ENCODE data around the gene ACTL9. TPM values are rescaled to one million over a fixed set of nuclear protein-coding genes. Genes with fewer than 3 reads are reported as not detected.

ACTL9 gene
- total and polyA plus RNA-seq, 2 of the 13 experiments (the other 11 are each of a cell fraction or from before 2014, with no cell fraction given) = not detected

DNA sequence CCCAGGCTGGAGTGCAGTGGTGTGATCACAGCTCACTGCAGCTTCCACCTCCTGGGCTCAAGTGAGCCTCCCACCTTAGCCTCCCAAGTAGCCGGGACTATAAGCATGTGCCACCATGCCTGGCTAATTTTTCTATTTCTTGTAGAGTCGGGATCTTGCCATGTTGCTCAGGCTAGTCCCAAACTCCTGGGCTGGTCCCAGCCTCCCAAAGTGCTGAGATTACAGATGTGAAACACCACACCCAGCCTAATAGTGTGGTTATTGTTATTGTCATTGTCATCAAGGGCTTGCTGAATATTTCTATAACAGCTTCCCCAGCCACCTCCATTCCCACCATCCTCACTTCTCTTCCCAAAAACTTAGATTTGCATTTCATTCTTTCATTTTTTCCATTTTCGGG is 25.7 kb upstream of the ACTL9 start:
- ChIA-PET CTCF (ENCODE audit: low intra/inter-chr PET ratio, low total read pairs) (no interaction called here), POLR2A (no interaction called here)
- H3K9me3 ChIP-seq (ENCODE audit: low read length) = peaks cover 6% of the 10 kb centered on the region; the same call in 1 of the 2 replicates
- no peak overlapping the region for H3K9ac ChIP-seq (ENCODE audit: insufficient read depth, low read depth, low read length)
- no peaks in the 10 kb centered on the region for H3K4me1 ChIP-seq (ENCODE audit: insufficient read depth, low read length)
- intact Hi-C loops (cut with micrococcal nuclease; ENCODE audit: unreplicated experiment) (no loop called here), in situ Hi-C loops (cut with HindIII; ENCODE audit: extremely low pct_ligation_motif_present, low pct_unique_long_range_greater_than_20kb) (no loop called here)
- H3K36me3 ChIP-seq (replicated peaks in 1 of 2; ENCODE audit: control insufficient read depth in 1 of 2, insufficient read depth in 2 of 2, low read length in 2 of 2) = no peaks in the 10 kb centered on the region
- H3K79me2 ChIP-seq (ENCODE audit: insufficient read depth, low read length) = no peaks in the 10 kb centered on the region
- BruUV-seq (replicated peaks) = no TSS peak
- H3K4me3 ChIP-seq (replicated peaks in 1 of 3; ENCODE audit: insufficient read depth in 1 of 3, low read depth in 2 of 3, low read length in 3 of 3) = no peak overlapping the region
- TF ChIP-seq MED13 (CRISPR knock-in tag; IDR thresholded peaks at IDR 0.05) (no peak), ZNF253 (CRISPR knock-in tag; IDR thresholded peaks at IDR 0.05; ENCODE audit: borderline replicate concordance) (no peak), HNRNPL (IDR thresholded peaks at IDR 0.05; ENCODE audit: low read depth, low read length) (no peak)
- TF ChIP-seq, protein P1, sequence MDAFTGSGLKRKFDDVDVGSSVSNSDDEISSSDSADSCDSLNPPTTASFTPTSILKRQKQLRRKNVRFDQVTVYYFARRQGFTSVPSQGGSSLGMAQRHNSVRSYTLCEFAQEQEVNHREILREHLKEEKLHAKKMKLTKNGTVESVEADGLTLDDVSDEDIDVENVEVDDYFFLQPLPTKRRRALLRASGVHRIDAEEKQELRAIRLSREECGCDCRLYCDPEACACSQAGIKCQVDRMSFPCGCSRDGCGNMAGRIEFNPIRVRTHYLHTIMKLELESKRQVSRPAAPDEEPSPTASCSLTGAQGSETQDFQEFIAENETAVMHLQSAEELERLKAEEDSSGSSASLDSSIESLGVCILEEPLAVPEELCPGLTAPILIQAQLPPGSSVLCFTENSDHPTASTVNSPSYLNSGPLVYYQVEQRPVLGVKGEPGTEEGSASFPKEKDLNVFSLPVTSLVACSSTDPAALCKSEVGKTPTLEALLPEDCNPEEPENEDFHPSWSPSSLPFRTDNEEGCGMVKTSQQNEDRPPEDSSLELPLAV (CRISPR knock-in tag; conservative IDR thresholded peaks at IDR 0.05; ENCODE audit: low read depth) = no peak
- no peak overlapping the region for H2AFZ ChIP-seq (ENCODE audit: low read length)
- ATAC-seq = no peak
- WGBS (ENCODE audit: low lambda C conversion rate) = 4% methylated on average over 3 of the region's 3 CpGs
- no peaks in the 10 kb centered on the region; a peak in 1 of 5 replicates for H3K27me3 ChIP-seq (ENCODE audit: control insufficient read depth in 1 of 2, insufficient read depth in 2 of 2, low read length in 2 of 2)
- no peak for DNase-seq (ENCODE audit: low spot score)
- H3K27ac ChIP-seq (ENCODE audit: extremely low read length, insufficient read depth, low read length) = no peak overlapping the region
- H3K4me2 ChIP-seq (ENCODE audit: low read depth, low read length) = no peak overlapping the region
- H4K20me1 ChIP-seq (ENCODE audit: insufficient read depth, low read length) = no peaks in the 10 kb centered on the region
- FAIRE-seq = no peak

DNA sequence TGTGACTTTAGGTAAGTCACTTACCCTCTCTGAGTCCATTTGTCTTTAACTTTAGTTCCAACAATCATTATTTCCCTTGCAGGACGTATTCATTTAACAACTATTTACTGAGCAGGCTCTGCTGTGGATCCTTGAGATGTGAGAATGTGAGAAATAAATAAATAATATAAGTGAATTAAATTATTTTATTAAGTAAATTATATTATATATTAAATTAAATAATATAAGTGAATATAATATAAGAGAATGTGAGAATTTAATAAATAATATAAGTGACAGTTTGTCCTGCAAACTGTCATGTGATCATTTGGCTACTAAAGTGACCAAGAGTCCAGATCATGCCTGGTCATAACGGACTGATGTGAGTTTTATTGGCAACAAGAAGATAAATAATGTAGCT is 23.4 kb upstream of the ACTL9 start:
- ATAC-seq = no peak
- H2AFZ ChIP-seq (ENCODE audit: low read length) = no peak overlapping the region
- POLR2A ChIA-PET = no interaction called here
- no peak for FAIRE-seq
- CTCF ChIA-PET (ENCODE audit: low intra/inter-chr PET ratio, low total read pairs) = no interaction called here
- H3K9ac ChIP-seq (ENCODE audit: insufficient read depth, low read depth, low read length) = no peak overlapping the region
- H3K9me3 ChIP-seq (ENCODE audit: low read length) = peaks cover 6% of the 10 kb centered on the region; the same call in 1 of the 2 replicates
- H3K27me3 ChIP-seq (ENCODE audit: control insufficient read depth in 1 of 2, insufficient read depth in 2 of 2, low read length in 2 of 2) = no peaks in the 10 kb centered on the region; a peak in 1 of 5 replicates
- intact Hi-C loops (cut with micrococcal nuclease; ENCODE audit: unreplicated experiment) = no loop called here
- no peak overlapping the region for H3K4me2 ChIP-seq (ENCODE audit: low read depth, low read length)
- BruUV-seq (replicated peaks) = no TSS peak
- no peak overlapping the region for H3K4me3 ChIP-seq (replicated peaks in 1 of 3; ENCODE audit: insufficient read depth in 1 of 3, low read depth in 2 of 3, low read length in 3 of 3)
- no peak for DNase-seq (ENCODE audit: low spot score)
- in situ Hi-C loops (cut with HindIII; ENCODE audit: extremely low pct_ligation_motif_present, low pct_unique_long_range_greater_than_20kb) = no loop called here
- no peaks in the 10 kb centered on the region for H3K4me1 ChIP-seq (ENCODE audit: insufficient read depth, low read length)
- WGBS (ENCODE audit: low lambda C conversion rate) = 1% methylated on average over 2 of the region's 2 CpGs
- H3K27ac ChIP-seq (ENCODE audit: extremely low read length, insufficient read depth, low read length) = no peak overlapping the region
- H3K36me3 ChIP-seq (replicated peaks in 1 of 2; ENCODE audit: control insufficient read depth in 1 of 2, insufficient read depth in 2 of 2, low read length in 2 of 2) = no peaks in the 10 kb centered on the region
- no peaks in the 10 kb centered on the region for H4K20me1 ChIP-seq (ENCODE audit: insufficient read depth, low read length)
- TF ChIP-seq GATA4 (IDR thresholded peaks at IDR 0.05; ENCODE audit: borderline replicate concordance, low read depth) = no peak
- no peaks in the 10 kb centered on the region for H3K79me2 ChIP-seq (ENCODE audit: insufficient read depth, low read length)

All from HepG2 (cell line).